NCI-H2107 (cell line): ENCODE measurements around the gene CPTP.

Source experiments
- DNase-seq: peaks from one replicate; lab custom pipeline; 2025; lab: John Stamatoyannopoulos, UW

CPTP gene

GRCh38 chr1:1351511-1352427, 27.2 kb downstream of the CPTP start:
- DNase-seq = no peak

DNA sequence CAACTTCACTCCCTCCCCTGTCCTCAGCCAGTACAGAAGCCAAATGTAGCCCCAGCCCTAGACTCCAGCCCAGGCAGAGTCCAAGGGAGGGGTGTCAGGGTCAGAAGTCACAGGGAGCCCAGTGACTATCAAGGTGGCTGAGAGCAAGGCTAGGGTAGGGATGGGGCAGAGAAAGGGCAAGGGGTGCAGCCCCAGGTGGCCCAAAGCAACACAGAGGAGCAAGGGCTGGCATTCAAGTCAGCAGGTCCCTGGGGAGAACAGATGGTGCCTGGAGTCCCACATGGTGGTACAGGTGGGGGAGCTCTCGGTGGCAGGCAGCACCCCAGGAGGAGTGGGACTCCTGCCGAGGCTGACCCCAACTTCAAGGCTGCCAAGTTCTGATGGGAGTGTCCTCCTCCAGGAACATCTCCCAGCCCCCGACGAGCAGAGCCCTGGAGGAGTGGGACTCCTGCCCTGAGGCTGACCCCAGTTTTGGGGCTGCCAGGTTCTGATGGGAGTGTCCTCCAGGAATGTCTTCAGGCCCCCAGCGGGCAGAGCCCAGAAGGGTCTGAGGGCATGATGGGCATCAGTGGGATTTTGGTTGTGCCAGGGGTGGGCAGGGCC, 28.3 kb downstream of the CPTP start:
- no peak for DNase-seq

DNA sequence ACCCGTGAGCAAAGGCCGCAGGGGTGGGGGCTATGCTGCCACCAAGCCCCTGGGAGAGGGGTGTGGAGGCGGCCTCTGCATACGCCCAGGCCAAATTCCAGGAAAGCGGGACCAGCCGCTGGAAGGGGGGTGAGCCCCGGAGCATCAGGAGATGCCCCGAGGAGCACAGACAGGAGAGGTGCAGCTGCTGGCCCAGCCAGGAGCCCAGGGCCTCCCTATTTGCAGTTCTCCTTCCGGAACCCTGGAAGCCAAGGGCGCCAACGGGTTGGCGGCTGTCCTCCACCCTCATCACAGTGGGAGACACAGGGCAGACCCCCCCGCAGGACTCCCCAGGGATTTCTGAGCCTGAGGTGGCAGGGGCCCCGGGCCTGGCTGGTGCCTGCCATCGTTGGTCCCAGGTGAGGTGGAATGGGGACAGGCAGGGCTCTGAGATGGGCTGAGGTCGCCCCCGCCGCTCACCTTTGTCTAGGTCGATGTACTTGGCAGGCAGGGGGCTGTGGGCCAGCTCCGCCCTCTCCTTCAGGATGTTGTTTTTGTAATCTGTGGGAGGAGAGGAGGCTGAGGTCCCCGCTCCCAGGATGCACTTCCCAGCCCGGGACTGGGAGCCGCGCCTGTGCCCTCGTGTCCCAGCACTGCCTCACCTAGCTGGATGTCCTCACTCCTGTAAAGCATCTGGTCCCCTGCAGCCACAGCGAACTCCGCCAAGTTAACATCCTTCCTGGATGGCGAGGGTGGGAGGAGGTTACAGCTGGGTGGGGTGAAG, 29.0 kb downstream of the CPTP start:
- DNase-seq = no peak

GRCh38 chr1:1354271-1355247, 30.0 kb downstream of the CPTP start:
- DNase-seq = no peak

GRCh38 chr1:1355416-1355815, 30.8 kb downstream of the CPTP start:
- no peak for DNase-seq

DNA sequence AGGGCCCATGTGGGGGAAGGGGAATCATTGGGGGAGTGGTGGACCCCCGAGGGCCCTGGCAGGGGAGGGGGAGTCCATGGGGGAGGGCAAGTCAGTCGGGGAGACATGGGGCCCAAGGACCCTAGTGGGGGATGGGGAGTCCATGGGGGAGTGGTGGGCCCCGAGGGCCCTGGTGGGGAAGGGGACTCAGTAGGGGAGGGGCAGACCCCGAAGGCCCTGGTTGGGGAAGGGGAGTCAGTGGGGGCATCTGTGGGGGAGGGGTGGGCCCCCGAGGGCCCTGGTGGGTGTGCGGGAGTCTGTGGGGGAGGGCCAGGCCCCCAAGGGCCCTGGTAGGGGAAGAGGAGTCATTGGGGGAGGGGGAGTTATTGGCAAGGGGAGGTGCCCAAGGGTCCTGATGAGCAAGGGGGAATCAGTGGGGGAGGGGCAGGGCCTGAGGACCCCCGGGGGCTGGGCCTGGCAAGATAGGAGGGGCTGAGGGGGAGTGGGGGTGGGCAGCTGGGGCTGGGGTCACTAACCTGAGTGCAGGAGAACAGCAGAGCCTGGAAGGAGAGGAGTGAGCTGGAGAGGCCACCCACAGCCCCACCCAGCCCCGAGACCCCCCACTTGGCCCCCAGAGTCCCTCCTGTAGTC, 31.7 kb downstream of the CPTP start:
- no peak for DNase-seq

DNA sequence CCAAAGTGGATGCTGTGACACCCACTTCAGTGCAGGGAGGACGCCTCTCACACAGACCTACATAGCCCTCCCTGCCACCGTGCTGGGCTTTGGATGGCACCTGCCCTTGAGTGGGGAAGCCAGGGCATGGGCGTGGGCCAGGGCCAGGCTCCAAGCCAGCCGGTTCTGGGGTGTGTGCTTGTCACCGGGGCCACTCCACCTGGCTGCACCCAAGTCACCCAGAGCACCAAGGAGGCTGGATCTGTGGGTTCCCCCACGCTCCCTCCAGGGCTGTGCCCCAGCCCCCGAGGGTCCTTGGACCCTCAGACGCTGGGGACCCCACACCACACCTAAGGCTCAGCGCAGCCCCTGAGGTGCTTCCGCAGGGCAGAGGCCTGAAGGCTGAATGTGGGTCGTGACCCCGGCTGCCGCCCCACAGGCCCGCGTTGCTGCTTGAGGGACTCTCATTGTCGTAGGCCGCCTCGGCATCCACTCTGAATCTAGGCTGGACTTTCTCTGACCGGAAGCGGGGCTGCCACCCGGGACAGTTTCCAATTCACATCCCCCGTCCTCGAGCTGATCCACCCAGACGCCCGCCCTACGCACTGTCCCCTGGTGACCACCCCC, 32.3 kb downstream of the CPTP start:
- DNase-seq = no peak

GRCh38 chr1:1357871-1358432, 33.4 kb downstream of the CPTP start:
- DNase-seq = no peak

DNA sequence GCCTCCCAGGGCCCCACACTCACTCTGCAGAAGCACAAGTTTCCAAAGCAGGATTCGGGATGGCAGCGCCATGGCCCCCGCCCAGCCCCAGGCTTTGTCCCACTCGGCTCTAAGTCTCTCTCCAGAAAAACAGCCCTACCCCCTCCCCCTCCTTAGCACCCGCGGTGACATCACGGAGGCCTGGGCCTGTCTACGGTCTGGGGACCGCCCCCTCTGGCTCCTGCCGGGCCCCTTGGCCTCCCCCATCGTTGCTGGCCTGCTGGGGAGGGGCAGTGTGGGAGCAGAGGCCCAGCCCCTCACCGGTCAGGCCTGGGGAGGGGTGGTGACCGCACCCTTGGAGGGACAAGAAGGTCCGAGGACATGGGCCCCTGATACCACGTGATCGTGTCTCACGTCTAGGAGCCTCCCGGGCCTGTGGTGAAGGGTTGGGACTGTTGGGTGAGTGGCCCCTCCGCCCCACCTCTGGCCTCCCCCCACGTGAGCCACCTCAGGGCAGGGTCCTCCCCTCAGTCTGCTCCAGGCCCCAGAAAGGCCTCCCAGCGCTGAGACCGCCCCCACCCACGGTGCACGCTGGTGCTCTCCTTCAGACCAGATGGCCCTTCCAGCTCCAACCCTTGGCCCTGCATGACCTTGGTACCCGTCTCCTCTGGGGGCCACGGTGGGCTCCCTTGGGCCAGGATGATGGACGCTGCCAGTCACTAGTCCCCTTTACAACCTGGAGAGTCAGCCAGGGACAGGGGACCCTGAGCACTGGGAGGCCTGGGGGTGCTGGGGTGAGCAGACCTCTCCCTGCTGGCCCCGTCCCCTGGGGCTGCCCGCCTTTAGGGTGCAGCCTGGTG, 34.0 kb downstream of the CPTP start, which contains the start of gene MXRA8:
MXRA8 (minus strand) TSS at position 123 of the 839 bp plus-strand sequence; CDS start at position 72, 51 bp downstream.
- no peak for DNase-seq

DNA sequence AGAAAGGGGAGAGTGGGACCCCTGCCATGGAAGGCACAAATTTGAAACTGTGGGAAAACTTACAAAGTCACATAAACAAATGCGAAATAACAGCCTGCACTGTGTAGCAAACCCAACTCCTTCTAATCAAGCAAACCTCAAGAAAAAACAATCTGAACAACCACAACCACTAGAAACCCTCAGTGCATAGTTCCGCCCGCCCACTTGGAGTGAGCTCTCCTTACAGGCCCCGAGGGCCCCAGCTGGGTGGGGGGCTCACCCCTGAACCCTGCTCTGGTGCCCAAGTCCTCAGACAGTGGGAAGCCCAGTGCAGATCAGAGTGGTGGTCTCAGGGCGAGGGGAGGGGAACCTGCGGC, 34.7 kb downstream of the CPTP start:
- no peak for DNase-seq

GRCh38 chr1:1359664-1360468, 35.3 kb downstream of the CPTP start:
- DNase-seq = no peak

GRCh38 chr1:1360506-1361169, 36.0 kb downstream of the CPTP start:
- no peak for DNase-seq

DNA sequence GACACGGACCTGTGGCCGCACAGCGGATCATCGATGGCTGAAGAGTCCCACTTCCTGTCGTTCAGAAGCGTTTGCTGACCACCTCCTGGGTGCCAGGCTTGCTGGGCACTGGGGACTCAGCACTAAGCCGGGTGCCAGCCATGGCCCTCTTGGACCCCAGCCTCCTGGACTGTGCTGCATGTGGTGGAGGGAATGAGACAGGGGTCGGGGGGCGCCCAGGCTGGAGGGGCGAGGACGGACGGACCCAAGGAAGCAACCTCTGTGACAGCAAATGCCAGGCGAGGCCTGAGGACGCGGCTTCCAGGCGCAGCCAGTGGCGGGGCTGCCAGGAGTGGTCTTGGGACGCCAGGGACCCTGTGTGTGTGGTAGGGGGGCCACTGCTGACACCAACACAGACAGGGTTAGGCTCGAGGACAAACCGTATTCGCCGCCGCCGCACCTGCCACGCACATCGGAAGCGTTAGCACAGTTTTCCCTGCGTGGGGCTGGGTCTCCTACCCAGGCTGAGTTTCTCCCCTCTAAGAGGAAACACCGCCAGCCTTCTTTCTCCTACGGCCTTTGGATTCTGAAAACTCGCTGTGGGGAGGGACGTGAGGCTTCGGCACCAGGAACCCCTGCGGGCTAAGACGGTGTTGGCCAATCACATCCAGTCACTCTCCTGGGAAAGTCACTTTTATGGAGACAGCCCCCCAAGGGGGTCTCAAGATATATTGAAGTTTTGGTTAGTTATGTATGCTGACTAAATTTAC, 36.8 kb downstream of the CPTP start:
- no peak for DNase-seq

DNA sequence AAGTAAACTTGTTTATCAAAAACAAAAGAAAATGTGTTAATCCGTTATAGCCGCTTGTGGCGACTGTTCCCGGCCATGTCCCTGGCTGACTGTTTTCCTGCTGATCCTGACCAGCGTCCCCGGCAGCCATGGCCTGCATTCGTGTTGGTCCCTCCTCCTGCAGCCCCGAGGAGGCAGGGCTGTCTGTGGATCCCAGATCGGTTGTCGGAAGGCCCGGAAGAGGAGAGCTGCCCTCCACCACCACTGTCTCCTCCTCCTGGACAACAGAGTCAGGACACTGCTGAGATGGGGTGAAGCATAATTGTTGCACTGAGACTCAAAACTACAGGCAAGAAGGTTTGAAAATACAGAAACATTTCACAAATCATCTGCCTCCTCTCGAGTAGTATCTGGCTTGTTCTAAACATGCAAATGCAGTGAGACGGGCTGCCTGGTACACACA, 37.4 kb downstream of the CPTP start:
- DNase-seq = no peak

GRCh38 chr1:1364266-1364665, 39.7 kb downstream of the CPTP start:
- DNase-seq = no peak

- DNase-seq = no peak
Observed at GRCh38 chr1:1365875-1366698, 41.5 kb downstream of the CPTP start.
